Right lobe of liver (tissue), 4 donors: ENCODE data around the gene TMEM200B.
"Not testable (repeated sequence)": the region's sequence is repeated elsewhere in the genome, so short reads cannot be mapped to it uniquely, and the experiment has no call there.

ENCODE experiments used
- CTCF ChIP-seq, 4 donors: fragments of 200-600 bp in 3 of 4; fragments of 450-650 bp in 1 of 4; IDR thresholded peaks; one replicate each; pipeline versions ENCODE4 v1.5.1 to v1.8.0; 2016 to 2022; ENCODE audit warnings: antibody characterized with exemption in 4 of 4, mild to moderate bottlenecking in 2 of 4
- POLR2A ChIP-seq: fragments of 450-650 bp; IDR thresholded peaks from one replicate; pipeline ENCODE4 v1.6.1; 2017; ENCODE audit warnings: antibody characterized with exemption, mild to moderate bottlenecking
- donor health status: DM: no; HTN: no; CAD: no.
- donor health status: DM: no; HTN: no; CAD: no.
- donor health status: DM: no; HTN: yes; CAD: no.

GRCh38 chr1:29092704-29093103 is 31.0 kb downstream of the TMEM200B start:
- not testable (repeated sequence) for TF ChIP-seq CTCF (IDR thresholded peaks at IDR 0.05); POLR2A
